GM13976 (cell line): ENCODE data around the gene BACH2.

ENCODE experiments used
- DNase-seq: peaks from one replicate; pipeline ENCODE4 v3.0.0; 2012; ENCODE audit warnings: low spot score
- in situ Hi-C: fragments of 300-500 bp; cut with MboI; formaldehyde crosslinking; loops from one replicate; pipeline ENCODE4 v1.12.0; 2022; ENCODE audit warnings: low sequenced_read_pairs, mixed read lengths, inconsistent platforms; ENCODE audit not compliant: unreplicated experiment
- TF ChIP-seq, protein P1 (sequence below): IDR thresholded peaks from 2 replicates; pipeline ENCODE4 v1.5.1; 2012; ENCODE audit warnings: borderline replicate concordance, mild to moderate bottlenecking; ENCODE audit not compliant: insufficient read depth; ENCODE audit errors: extremely low read depth, missing control alignments, control extremely low read depth

The BACH2 gene

DNA sequence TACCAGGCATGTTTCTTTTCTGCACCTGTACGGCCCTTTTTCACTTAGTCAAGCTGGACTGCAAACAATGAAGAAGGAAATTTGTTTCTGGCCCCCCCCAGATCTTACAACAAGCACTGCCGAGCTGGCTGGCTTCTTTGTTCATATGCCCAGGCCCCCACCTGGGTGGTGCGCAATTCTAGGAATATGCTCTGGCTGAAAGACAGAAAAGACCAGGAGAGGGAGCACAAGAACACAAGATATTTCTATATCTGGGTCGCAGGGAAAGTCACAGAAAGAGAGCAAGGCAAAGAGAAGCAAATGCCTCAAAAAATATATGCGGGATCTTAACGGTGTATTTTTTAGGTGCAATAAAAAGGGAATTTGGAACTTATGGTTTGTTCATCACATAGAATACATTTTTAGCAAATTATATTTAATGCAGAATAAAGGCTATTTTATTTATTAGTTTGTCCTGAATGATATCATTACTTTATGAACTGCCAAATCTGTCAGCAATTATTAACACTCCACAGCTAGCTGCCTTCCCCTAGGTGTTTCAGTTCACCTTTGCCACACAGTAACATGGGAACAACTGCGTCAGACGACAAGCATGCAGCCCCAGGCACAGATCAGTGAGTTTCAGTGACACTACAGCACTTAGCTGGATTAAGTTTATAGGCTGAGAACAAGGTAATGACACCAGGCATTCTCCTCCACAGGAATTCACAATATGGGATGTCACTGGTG lies 325.9 kb downstream of the BACH2 start:
- in situ Hi-C loops = no loop called here
- no peak for DNase-seq
- TF ChIP-seq, protein P1, sequence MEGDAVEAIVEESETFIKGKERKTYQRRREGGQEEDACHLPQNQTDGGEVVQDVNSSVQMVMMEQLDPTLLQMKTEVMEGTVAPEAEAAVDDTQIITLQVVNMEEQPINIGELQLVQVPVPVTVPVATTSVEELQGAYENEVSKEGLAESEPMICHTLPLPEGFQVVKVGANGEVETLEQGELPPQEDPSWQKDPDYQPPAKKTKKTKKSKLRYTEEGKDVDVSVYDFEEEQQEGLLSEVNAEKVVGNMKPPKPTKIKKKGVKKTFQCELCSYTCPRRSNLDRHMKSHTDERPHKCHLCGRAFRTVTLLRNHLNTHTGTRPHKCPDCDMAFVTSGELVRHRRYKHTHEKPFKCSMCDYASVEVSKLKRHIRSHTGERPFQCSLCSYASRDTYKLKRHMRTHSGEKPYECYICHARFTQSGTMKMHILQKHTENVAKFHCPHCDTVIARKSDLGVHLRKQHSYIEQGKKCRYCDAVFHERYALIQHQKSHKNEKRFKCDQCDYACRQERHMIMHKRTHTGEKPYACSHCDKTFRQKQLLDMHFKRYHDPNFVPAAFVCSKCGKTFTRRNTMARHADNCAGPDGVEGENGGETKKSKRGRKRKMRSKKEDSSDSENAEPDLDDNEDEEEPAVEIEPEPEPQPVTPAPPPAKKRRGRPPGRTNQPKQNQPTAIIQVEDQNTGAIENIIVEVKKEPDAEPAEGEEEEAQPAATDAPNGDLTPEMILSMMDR = peak; percentile 38

DNA sequence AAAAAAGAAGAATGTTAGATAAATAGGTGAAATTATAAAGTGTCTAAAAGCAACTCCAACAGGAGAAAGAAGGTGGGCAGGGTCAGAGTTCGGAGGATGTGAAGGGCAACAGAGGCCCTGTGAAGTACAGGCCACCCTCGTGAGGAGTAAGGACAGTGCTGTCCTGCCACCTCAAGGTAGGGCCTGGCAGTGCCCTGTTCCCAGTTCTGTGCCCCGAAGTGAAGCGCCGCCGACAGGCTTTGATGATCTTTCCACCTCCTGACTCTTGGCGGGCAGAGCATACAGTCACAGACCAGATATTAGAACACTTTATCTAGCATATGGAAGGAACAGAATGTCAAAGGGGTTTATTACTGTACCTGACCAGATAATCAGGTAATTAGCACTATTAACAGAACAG lies 326.6 kb downstream of the BACH2 start:
- TF ChIP-seq, protein P1 = no peak
- DNase-seq = no peak
- in situ Hi-C loops = no loop called here

DNA sequence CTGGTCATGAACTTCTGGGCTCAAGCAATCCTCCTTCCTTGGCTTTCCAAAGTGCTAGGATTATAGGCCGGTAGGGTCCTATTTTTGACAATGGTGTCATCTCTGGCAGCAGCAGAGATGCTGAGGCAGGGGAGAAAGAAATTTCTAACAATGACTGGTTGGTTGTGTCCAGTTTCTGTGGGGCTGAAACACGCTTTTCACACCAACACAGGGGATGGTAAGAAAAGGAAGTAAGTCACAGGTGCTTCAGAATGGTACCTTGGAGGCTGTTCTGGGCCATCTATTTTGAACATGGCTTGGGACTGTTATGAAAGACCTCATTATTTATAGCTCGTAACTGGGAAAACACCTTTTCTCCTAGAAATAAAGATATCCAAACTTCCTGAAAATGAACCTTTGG lies 329.7 kb downstream of the BACH2 start:
- DNase-seq = no peak
- in situ Hi-C loops = no loop called here
- TF ChIP-seq, protein P1 = no peak

DNA sequence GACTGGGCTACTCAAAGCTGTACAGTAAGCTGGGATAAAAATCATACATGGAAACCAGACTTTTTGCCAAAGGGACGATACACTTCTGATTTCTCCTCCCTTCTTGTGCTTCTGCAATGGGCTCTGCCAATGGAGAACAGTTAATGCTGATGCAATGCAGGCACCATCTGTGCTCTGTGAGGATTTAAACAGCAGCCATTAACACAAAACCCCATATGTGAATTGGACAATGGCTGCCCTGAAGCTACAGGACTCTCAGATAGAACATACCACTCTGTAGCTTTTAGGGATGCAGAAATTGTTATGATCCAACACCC lies 330.5 kb downstream of the BACH2 start:
- no peak for DNase-seq
- TF ChIP-seq, protein P1 = no peak
- in situ Hi-C loops = no loop called here

DNA sequence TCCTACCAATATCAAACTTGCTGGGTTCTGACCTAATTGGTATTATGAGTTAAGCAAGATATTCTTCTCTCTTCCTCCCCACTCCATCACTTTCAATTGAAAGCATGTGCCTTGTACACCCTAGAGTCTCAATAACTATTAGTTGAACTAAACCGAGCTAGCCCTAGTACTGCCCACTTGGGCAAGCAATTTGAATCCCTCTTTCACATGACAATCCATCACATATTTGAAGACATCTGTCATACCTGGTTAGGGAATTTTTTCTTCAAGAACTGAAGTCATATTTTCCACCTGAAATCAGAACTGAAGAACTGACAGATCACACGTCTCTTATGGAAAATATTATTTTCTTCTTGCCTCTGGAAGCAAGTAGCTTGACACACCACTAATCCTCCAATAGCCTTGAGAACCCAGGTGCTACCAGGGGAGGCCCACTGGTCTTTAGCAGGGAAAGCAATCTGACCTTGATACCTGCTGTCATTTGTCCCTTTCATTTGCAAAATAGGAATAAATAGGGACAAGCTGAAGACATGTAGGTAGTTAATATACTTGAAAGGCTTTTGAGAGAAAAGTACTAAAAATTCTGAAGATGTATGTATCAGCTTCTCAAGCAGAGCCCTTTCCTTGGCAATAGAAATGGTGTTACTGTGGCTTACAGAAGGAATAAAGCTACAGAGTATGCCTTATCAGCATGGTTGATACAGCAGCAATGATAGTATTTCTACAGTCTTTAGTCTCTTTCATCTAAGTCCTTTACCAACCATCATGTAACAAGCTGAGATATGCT lies 331.0 kb downstream of the BACH2 start:
- TF ChIP-seq, protein P1 = no peak
- in situ Hi-C loops = no loop called here
- no peak for DNase-seq

DNA sequence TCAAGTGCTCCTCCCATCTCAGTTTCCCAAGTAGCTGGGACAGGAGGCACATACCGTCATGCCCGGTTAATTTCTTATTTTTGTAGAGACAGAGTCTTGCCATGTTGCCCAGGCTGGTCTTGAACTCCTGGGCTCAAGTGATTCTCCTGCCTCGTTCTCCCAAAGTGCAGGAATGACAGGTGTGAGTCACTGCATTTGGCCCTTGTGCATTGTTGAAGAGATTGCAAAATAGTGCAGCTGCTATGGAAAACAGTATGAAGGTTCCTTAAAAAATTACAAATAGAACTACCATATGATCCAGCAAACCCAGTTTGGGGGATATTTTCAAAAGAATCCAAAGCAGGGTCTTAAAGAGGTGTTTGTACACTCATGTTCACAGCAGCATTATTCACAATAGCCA lies 333.3 kb downstream of the BACH2 start:
- TF ChIP-seq, protein P1 = no peak
- no peak for DNase-seq
- in situ Hi-C loops = no loop called here
